Vagina (tissue), 2 donors: Measurements from ENCODE around the gene TMEM161B.

Experiments used
- CTCF ChIP-seq, 3 experiments: fragments of 450-650 bp in 2 of 3; fragments of 200-600 bp in 1 of 3; sonication (generic) in 1 of 3; IDR thresholded peaks; one replicate each; pipeline ENCODE4 v1.5.1; 2017 to 2019; ENCODE audit warnings: antibody characterized with exemption in 3 of 3, mild to moderate bottlenecking in 2 of 3, moderate library complexity in 2 of 3
- POLR2AphosphoS5 ChIP-seq, 2 donors: sonication (generic); formaldehyde crosslinking; IDR thresholded peaks; one replicate each; pipeline ENCODE4 v1.9.0; 2017; ENCODE audit warnings: antibody characterized with exemption in 2 of 2, mild to moderate bottlenecking in 2 of 2, low read depth in 1 of 2; ENCODE audit not compliant: insufficient read depth in 1 of 2

- TF ChIP-seq POLR2AphosphoS5 (IDR thresholded peaks at IDR 0.05; ENCODE audit: insufficient read depth in 1 of 2, low read depth in 1 of 2) (no peak), CTCF (IDR thresholded peaks at IDR 0.05) (no peak)
These were observed 17.5 kb downstream of the TMEM161B start for GRCh38 chr5:88251048-88251711.
